ENCODE measurements around the gene LMF2.

The LMF2 gene

GRCh38 chr22:50460938-50461337 lies 46.6 kb downstream of the LMF2 start:
- no peak for DNase-seq
- intact Hi-C loops (cut with DNase I) = no loop called here

GRCh38 chr22:50459496-50460140 lies 47.9 kb downstream of the LMF2 start:
- intact Hi-C loops (cut with DNase I) = no loop called here
- no peak for DNase-seq

- DNase-seq = no peak
- intact Hi-C loops (cut with DNase I) = no loop called here
Measured at GRCh38 chr22:50459016-50459415, 48.5 kb downstream of the LMF2 start.

GRCh38 chr22:50456466-50457234 lies 50.9 kb downstream of the LMF2 start:
- intact Hi-C loops (cut with DNase I) = no loop called here
- DNase-seq = no peak

- DNase-seq = no peak
Measured at GRCh38 chr22:50456026-50456425, 51.5 kb downstream of the LMF2 start.

GRCh38 chr22:50455201-50455600 lies 52.3 kb downstream of the LMF2 start:
- intact Hi-C loops (cut with DNase I) = no loop called here
- no peak for DNase-seq

More at GRCh38 chr22:50456026-50456425, 51.5 kb downstream of the LMF2 start:
- intact Hi-C loops (cut with DNase I) = no loop called here

GRCh38 chr22:50454556-50455075 lies 52.9 kb downstream of the LMF2 start:
- intact Hi-C loops (cut with DNase I) = no loop called here
- no peak for DNase-seq
